Fibroblast of peridontal ligament (primary cell): ENCODE data around the gene ARHGEF40.

Experiments used
- DNase-seq: peaks from one replicate; pipeline ENCODE4 v3.0.0-alpha.2; 2010; ENCODE audit errors: extremely low read depth

Gene ARHGEF40

DNA sequence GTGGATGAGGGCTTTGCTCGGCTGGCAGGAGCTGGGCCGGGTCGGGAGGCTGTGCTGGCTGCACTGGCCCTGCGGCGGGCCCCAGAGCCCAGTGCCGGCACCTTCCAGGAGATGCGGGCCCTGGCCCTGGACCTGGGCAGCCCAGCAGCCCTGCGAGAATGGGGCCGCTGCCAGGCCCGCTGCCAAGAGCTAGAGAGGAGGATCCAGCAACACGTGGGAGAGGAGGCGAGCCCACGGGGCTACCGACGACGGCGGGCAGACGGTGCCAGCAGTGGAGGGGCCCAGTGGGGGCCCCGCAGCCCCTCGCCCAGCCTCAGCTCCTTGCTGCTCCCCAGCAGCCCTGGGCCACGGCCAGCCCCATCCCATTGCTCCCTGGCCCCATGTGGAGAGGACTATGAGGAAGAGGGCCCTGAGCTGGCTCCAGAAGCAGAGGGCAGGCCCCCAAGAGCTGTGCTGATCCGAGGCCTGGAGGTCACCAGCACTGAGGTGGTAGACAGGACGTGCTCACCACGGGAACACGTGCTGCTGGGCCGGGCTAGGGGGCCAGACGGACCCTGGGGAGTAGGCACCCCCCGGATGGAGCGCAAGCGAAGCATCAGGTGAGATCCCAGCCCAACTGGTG is 11.5 kb downstream of the ARHGEF40 start:
- DNase-seq = no peak

- no peak for DNase-seq
These were observed 13.6 kb downstream of the ARHGEF40 start for GRCh38 chr14:21083565-21084325.

DNA sequence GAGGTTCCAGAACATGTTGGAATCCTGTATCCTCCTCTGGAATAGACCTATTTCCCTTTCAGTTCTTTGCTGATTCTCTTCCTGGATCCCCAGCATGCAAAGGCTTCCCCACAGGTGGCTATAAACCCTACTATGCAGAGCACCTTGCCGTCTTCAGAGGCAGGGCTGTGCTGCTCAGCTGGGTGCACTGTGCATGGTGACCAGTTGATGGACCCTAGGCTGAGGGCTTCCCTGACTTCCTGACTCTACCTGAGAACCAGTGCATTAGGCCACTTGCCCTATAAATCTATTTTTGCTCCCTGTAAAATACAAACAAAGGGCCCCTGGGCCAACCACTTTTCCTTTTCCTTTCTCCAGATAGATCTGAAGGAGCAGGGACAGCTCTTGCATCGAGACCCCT is 14.3 kb downstream of the ARHGEF40 start:
- DNase-seq = no peak

DNA sequence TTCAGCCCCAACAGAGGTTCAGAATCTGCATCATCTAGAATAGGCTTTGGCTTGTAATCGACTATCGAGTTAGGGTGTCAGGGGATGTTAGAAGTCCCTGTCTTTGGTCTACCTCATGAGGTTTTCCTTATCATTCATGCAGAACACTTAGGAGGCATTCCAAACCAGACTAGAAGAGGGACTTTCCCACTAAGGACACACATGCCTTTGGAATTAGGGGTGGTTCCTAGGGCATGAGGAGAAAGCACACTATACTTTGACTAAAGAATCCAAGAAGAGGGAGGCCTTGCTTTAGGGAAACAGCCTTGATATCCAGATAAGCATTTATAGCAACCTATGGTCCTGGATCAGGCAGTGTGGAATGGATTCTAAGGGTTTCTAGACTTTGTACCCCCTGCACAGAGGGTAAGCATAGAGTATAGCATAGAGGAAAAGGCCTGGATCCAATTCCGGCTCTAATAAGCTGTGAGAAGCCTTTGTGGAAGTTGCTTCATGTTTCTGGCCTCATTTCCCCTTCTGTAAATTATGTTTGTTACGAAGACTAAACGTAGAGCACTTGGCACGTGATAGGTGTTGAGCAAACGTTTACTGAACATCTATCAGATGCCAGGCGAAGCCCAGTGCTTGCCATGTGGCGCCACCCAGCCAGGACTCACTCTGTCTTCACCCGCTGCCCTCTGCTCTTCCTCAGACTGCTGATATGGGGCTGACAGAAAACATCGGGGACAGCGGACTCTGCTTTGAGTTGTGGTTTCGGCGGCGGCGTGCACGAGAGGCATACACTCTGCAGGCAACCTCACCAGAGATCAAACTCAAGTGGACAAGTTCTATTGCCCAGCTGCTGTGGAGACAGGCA is 15.1 kb downstream of the ARHGEF40 start:
- DNase-seq = peak; percentile 87

GRCh38 chr14:21086908-21087293 is 16.8 kb downstream of the ARHGEF40 start:
- DNase-seq = no peak

- DNase-seq = peak; percentile 96
These were observed 17.4 kb downstream of the ARHGEF40 start for GRCh38 chr14:21087294-21088091.

DNA sequence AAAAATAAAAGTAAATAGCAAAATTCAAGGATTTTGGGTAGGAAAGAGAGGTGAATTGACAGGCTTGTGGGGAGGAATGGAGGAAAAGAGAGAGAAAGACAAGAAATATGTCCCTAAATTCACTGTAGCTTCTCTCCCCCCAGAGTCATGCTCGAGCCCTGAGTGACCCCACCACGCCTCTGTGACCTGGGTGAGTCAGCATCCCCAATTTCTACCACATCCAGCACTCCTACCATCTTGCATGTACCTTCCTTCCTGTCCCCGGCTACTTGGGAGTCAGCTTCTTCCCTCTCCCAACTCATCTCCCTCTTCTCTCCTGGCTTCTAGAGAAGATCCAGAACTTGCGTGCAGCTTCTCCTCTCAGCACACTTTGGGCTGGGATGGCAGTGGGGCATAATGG is 18.6 kb downstream of the ARHGEF40 start:
- no peak for DNase-seq

- no peak for DNase-seq
These were observed 19.2 kb downstream of the ARHGEF40 start for GRCh38 chr14:21089271-21089670.

DNA sequence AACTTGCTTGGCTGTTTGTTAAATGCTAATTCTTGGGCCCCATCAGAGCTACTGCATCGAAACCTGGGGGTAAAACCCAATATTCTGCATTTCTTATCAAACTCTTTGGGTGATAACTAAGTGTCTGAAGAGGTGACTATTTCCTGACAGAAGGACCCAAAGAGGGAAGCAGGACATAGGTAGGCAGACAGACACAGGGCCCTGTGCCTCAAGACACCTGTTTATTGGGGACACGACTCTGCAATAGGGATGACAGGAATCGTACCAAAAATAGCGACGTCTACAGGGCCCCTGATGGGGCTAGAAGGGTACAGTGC is 19.7 kb downstream of the ARHGEF40 start:
- no peak for DNase-seq

GRCh38 chr14:21090194-21090939 is 20.3 kb downstream of the ARHGEF40 start:
- DNase-seq = no peak

GRCh38 chr14:21090940-21091663 is 21.0 kb downstream of the ARHGEF40 start:
- DNase-seq = no peak

GRCh38 chr14:21091821-21092272 is 21.7 kb downstream of the ARHGEF40 start:
- DNase-seq = no peak

DNA sequence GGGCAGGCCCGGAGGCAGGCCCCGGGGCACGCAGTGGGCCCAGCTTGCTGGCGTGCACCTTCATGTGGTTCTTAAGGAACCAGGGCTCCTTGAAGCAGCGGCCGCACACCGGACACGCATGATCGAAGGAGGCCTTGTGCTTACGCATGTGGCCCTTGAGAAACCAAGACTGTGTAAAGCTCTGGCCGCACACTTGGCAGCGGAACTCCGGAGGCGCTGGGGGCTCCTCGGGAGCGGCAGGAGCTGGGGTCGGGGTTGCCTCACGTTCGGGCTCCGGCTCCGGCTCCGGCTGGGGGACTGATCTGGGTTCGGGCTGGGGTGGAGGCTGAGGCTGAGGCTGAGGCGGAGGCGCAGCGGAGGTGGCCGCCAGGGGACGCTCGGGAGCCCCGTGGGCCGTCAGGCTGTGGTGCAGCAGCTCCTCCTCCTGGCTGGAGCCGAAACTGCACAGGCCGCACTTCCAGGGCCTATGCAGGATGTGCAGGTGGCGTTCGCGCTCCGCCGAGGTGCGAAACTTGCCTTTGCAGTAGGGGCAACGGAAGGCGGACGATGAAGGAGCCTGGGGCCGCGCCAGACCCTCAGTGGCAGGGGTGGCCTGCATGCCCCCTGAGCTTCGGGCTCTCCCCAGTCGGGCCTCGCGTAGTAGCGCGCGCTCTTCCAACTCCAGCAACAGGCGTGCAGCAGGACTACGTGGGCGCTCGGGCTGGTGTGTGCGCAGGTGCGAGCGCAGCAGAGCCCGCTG is 22.3 kb downstream of the ARHGEF40 start:
- DNase-seq = peak; percentile 67

GRCh38 chr14:21093018-21093417 is 22.9 kb downstream of the ARHGEF40 start:
- DNase-seq = no peak

GRCh38 chr14:21093769-21094681 is 23.9 kb downstream of the ARHGEF40 start:
- no peak for DNase-seq

DNA sequence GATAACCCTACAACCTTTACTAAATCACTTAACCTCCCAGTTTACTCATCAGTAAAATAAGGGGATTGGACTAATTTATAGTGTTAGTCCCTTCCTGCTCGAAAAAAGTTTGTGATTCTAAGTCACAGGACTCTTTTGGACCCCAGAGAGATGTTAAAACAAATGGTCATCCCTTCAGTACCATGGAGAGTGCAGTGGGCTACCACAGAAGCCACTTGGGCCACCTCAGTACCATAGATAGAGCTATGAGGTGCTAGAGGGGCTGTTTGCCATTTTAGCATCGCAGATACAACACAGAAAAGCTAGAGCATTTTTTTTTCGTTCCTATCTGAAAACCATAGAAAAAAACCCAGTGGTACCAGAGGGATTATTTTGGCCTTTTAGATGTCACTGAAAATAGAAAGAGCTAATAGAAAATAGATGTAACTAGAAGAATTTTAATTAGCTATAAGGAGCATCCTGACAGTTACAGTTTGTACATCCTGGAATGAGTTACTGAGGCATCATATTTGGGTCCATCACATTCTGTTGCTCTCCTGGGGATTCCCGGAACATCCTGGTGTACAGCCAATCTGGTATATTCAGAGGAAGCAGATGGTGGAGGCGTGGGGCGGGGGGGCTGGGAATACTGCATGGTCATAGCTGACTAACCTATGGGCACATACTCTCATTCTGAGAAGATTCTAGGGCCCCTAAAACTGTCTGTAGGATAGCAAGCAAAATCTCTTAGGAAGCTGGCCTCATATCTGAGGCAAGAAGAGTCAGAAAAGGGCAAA is 25.5 kb downstream of the ARHGEF40 start:
- peak; percentile 50 for DNase-seq

DNA sequence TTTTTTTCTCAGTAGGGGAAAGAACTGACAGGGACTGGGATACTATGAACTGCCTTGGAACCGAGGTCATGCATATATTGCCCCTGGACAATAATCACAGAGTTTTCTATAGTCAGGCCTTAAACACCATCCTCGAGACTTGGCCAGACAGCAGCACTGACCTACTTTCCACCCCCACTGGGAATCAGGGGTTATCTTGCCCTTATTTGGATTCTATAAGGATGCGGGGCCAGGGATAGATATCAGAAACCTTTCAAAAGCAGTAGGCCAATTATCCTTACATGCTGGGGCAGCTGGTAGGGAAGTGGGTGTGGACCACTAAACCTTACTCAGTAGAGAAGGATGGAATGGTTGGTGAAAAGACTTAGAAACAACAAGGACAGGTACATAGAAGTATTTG is 26.3 kb downstream of the ARHGEF40 start:
- no peak for DNase-seq
